SK-N-MC (cell line): ENCODE data around the gene PSMD2.

ENCODE experiments used
- EZH2 ChIP-seq: fragments of 200-600 bp; sonication (generic); IDR thresholded peaks from one replicate; pipeline ENCODE4 v1.6.1; 2017; ENCODE audit warnings: antibody characterized with exemption
- POLR2AphosphoS5 ChIP-seq: IDR thresholded peaks from 2 replicates; pipeline ENCODE4 v1.6.1; 2012; ENCODE audit warnings: mild to moderate bottlenecking, low read depth, low read length, borderline replicate concordance

GRCh38 chr3:184316792-184317191, 17.8 kb downstream of the PSMD2 start:
- TF ChIP-seq POLR2AphosphoS5, result 0 out of 2 replicates have a peak, but pooled peaks have one; percentile 3
- TF ChIP-seq EZH2, result no peak
